K562 (cell line): ENCODE results near the gene STK26. TPM values are rescaled to one million over a fixed set of nuclear protein-coding genes. Genes with fewer than 3 reads are reported as not detected.
"Not testable (repeated sequence)": the region's sequence is repeated elsewhere in the genome, so short reads cannot be mapped to it uniquely, and the experiment has no call there.

Source experiments
- ATAC-seq: fragments of 200-7000 bp; cut with Tn5 transposase; 3 replicates; pipeline ENCODE4 v1.9.1; 2020; ENCODE audit warnings: moderate library complexity
- BruUV-seq: library from RNA; stranded (reverse); fragments of 400-500 nt; replicated peaks from 2 replicates; lab custom pipeline; 2021; lab: Mats Ljungman, UMichigan
- CTCF ChIA-PET: fragments of 300-600 bp; formaldehyde crosslinking; extraction: SDS; loops from one replicate; lab custom pipeline; 2021; ENCODE audit warnings: low intra/inter-chr PET ratio; lab: Yijun Ruan, JAX
- POLR2A ChIA-PET: fragments of 300-600, 350-650 bp; sonication (Branson Sonifier 250); formaldehyde crosslinking; extraction: SDS; loops from one replicate; lab custom pipeline; 2021; ENCODE audit warnings: antibody characterized with exemption, inconsistent platforms; lab: Yijun Ruan, JAX
- DNase-seq, 4 experiments: peaks; one replicate each; pipeline versions ENCODE4 v3.0.0 to v3.0.0-alpha.2; 2011 to 2018; ENCODE audit warnings: low spot score in 3 of 4, mixed read lengths in 3 of 4; ENCODE audit errors: extremely low read depth in 1 of 4
- FAIRE-seq: peaks from 2 replicates; lab custom pipeline; 2011; peaks lifted over from hg19 to GRCh38; lab: Jason Lieb, UNC
- H2AFZ ChIP-seq: 2 replicates; pipeline ENCODE4 v1.6.0; 2011; ENCODE audit warnings: low read depth, low read length, control low read depth, inconsistent platforms
- H3K27ac ChIP-seq: fragments of 200-600 bp; 3 replicates; pipeline ENCODE4 v1.8.0; 2011; ENCODE audit warnings: low read depth, mild to moderate bottlenecking, control low read depth, inconsistent platforms, low read length, moderate library complexity, mixed read lengths; ENCODE audit errors: extremely low read depth
- H3K27me3 ChIP-seq, 2 experiments: fragments of 300-600 bp in 1 of 2; 2 replicates in 1 of 2; 3 replicates in 1 of 2; pipeline versions ENCODE4 v1.6.0 to v1.8.0; 2011; ENCODE audit warnings: inconsistent platforms in 2 of 2, low read length in 2 of 2, mild to moderate bottlenecking in 1 of 2, mixed read lengths in 1 of 2, moderate library complexity in 1 of 2; ENCODE audit not compliant: control insufficient read depth in 2 of 2, insufficient read depth in 2 of 2
- H3K36me3 ChIP-seq: fragments of 300-600 bp; 3 replicates; pipeline ENCODE4 v1.8.0; 2011; ENCODE audit warnings: mild to moderate bottlenecking, low read length, inconsistent platforms; ENCODE audit not compliant: control insufficient read depth, insufficient read depth
- H3K4me1 ChIP-seq, 2 experiments: fragments of 200-600 bp in 1 of 2; replicated peaks in 1 of 2; 2 replicates in 1 of 2; 3 replicates in 1 of 2; pipeline versions ENCODE4 v1.5.1 to v1.8.0; 2011; ENCODE audit warnings: inconsistent platforms in 2 of 2, low read length in 2 of 2, mild to moderate bottlenecking in 1 of 2, mixed read lengths in 1 of 2, moderate library complexity in 1 of 2; ENCODE audit not compliant: control insufficient read depth in 2 of 2, insufficient read depth in 2 of 2
- H3K4me2 ChIP-seq: 2 replicates; pipeline ENCODE4 v1.6.1; 2011; ENCODE audit warnings: low read length, control low read depth, inconsistent platforms, mixed read lengths; ENCODE audit not compliant: insufficient read depth
- H3K4me3 ChIP-seq: fragments of 200-600 bp; sonication (generic), shearing (Covaris generic); 2 replicates; pipeline ENCODE4 v1.5.1; 2016; ENCODE audit warnings: control low read depth, inconsistent platforms
- H3K79me2 ChIP-seq: fragments of 200-600 bp; 3 replicates; pipeline ENCODE4 v1.8.0; 2011; ENCODE audit warnings: low read length, inconsistent platforms; ENCODE audit not compliant: control insufficient read depth, insufficient read depth
- H3K9ac ChIP-seq, 2 experiments: 2 replicates each; pipeline versions ENCODE4 v1.6.0 to v1.6.1; 2011; ENCODE audit warnings: low read depth in 2 of 2, low read length in 2 of 2, control low read depth in 1 of 2, inconsistent platforms in 1 of 2, mild to moderate bottlenecking in 1 of 2, mixed read lengths in 1 of 2; ENCODE audit not compliant: insufficient read depth in 1 of 2
- H3K9me1 ChIP-seq: one replicate; pipeline ENCODE4 v1.6.0; 2011; ENCODE audit warnings: inconsistent platforms, mild to moderate bottlenecking, low read length, moderate library complexity; ENCODE audit not compliant: control insufficient read depth, insufficient read depth
- H3K9me3 ChIP-seq: replicated peaks from 2 replicates; pipeline ENCODE4 v1.5.1; 2011; ENCODE audit warnings: low read depth, low read length, inconsistent platforms; ENCODE audit not compliant: control insufficient read depth, insufficient read depth
- H4K20me1 ChIP-seq: replicated peaks from 2 replicates; pipeline ENCODE4 v1.6.1; 2011; ENCODE audit warnings: low read length, inconsistent platforms, mixed read lengths; ENCODE audit not compliant: control insufficient read depth, insufficient read depth
- BCL6 ChIP-seq: fragments of 250-450 bp; sonication (Bioruptor Pico); IDR thresholded peaks from 2 replicates; pipeline ENCODE4 v1.4.0; 2020
- CXXC5 ChIP-seq: fragments of 250-450 bp; sonication (Bioruptor Pico); IDR thresholded peaks from 2 replicates; pipeline ENCODE4 v1.8.0; 2022; ENCODE audit warnings: inconsistent platforms, mild to moderate bottlenecking, moderate library complexity
- ESRRB ChIP-seq: fragments of 250-450 bp; sonication (Bioruptor Pico); IDR thresholded peaks from 2 replicates; pipeline ENCODE4 v1.5.0; 2020; ENCODE audit warnings: mild to moderate bottlenecking, moderate library complexity, borderline replicate concordance
- MCM2 ChIP-seq: fragments of 450-650 bp; IDR thresholded peaks from 2 replicates; pipeline ENCODE4 v1.6.1; 2017; ENCODE audit warnings: low read depth, mild to moderate bottlenecking
- MCM7 ChIP-seq, 2 experiments: fragments of 450-650 bp; IDR thresholded peaks; 2 replicates each; pipeline ENCODE4 v1.6.1; 2016 to 2018
- MXD1 ChIP-seq: fragments of 250-450 bp; sonication (Bioruptor Pico); IDR thresholded peaks from 2 replicates; pipeline ENCODE4 v1.8.0; 2021; ENCODE audit warnings: borderline replicate concordance, mild to moderate bottlenecking, moderate library complexity; ENCODE audit not compliant: poor library complexity, severe bottlenecking
- MYNN ChIP-seq, 2 experiments: sonication (generic); formaldehyde crosslinking in 1 of 2; IDR thresholded peaks; 2 replicates each; pipeline versions ENCODE4 v1.5.0 to v1.6.1; 2016 to 2020; ENCODE audit warnings: antibody characterized with exemption in 1 of 2, missing genetic modification reagents in 1 of 2
- NCOA2 ChIP-seq, 2 experiments: fragments of 450-650 bp; IDR thresholded peaks; 2 replicates each; pipeline ENCODE4 v1.6.1; 2018; ENCODE audit warnings: mild to moderate bottlenecking in 2 of 2, moderate library complexity in 1 of 2; ENCODE audit not compliant: partially characterized antibody in 2 of 2
- PATZ1 ChIP-seq: fragments of 250-450 bp; sonication (Bioruptor Pico); IDR thresholded peaks from 2 replicates; pipeline ENCODE4 v1.5.0; 2020; ENCODE audit warnings: mild to moderate bottlenecking, borderline replicate concordance
- PRPF4 ChIP-seq: fragments of 200-400 bp; formaldehyde crosslinking; IDR thresholded peaks from one replicate; pipeline ENCODE4 v1.6.1; 2017; ENCODE audit warnings: low read length, low read depth, mild to moderate bottlenecking; ENCODE audit not compliant: insufficient read depth, poor library complexity, severe bottlenecking
- RBM17 ChIP-seq: fragments of 200-400 bp; formaldehyde crosslinking; IDR thresholded peaks from 2 replicates; pipeline ENCODE4 v1.6.1; 2017; ENCODE audit warnings: low read depth, mild to moderate bottlenecking, low read length, borderline replicate concordance
- TCFL5 ChIP-seq: fragments of 250-450 bp; sonication (Bioruptor Pico); conservative IDR thresholded peaks from 2 replicates; pipeline ENCODE4 v1.6.1; 2021; ENCODE audit warnings: mild to moderate bottlenecking, moderate library complexity, matching md5 sums
- ZKSCAN3 ChIP-seq: fragments of 250-450 bp; sonication (Bioruptor Pico); IDR thresholded peaks from 2 replicates; pipeline ENCODE4 v1.4.0; 2020
- ZNF146 ChIP-seq: IDR thresholded peaks from one replicate; pipeline ENCODE4 v1.6.1; 2018; ENCODE audit warnings: missing compliant biosample characterization; ENCODE audit not compliant: unreplicated experiment
- ZNF41 ChIP-seq: fragments of 250-450 bp; sonication (Bioruptor Pico); conservative IDR thresholded peaks from 2 replicates; pipeline ENCODE4 v1.4.0; 2020; ENCODE audit warnings: mild to moderate bottlenecking
- WGBS: fragments of 100-300 bp; shearing (Covaris generic); methylation state at CpG from one replicate; pipeline ENCODE4 v1.1.6; 2016; ENCODE audit warnings: low coverage, mixed read lengths; ENCODE audit not compliant: insufficient coverage; ENCODE audit errors: missing lambda C conversion rate; 5-methylcytosine and 5-hydroxymethylcytosine counted together
- in situ Hi-C: fragments of 300-500 bp; cut with MboI; formaldehyde crosslinking; loops from 4 replicates; pipeline ENCODE4 v1.15.0; 2018; ENCODE audit warnings: inconsistent platforms, mixed read lengths
- intact Hi-C: fragments of 100-400 bp; cut with micrococcal nuclease; formaldehyde crosslinking; loops from 2 replicates; pipeline ENCODE4 v1.14.2; 2022
- polyA plus RNA-seq, 8 experiments: library from polyadenylated mRNA; depleted of rRNA in 4 of 8; stranded (reverse) in 5 of 8; unstranded in 3 of 8; fragments of >200 nt; fragmentation: Nextera tagmentation in 2 of 8; fragmentation: Illumina TruSeq in 1 of 8; extraction: Ambion mirVana in 2 of 8; extraction: Trizol in 1 of 8; gene quantifications; 2 replicates each; pipeline versions ENCODE4 v1.2.1 to v1.2.3, GENCODE V29; 2011 to 2014; ENCODE audit warnings: inconsistent platforms in 1 of 8, missing spikeins in 1 of 8
- total RNA-seq, 7 experiments: library from RNA; depleted of rRNA in 6 of 7; stranded (reverse); fragments of >200 nt in 6 of 7; fragmentation: Illumina TruSeq in 2 of 7; extraction: Trizol in 2 of 7; gene quantifications; 2 replicates each; pipeline versions ENCODE4 v1.2.1 to v1.2.3, GENCODE V29; 2011 to 2021; ENCODE audit warnings: low replicate concordance in 1 of 7

STK26 gene
- total and polyA plus RNA-seq, 9 of the 15 experiments (the other 6 are each of a cell fraction or from before 2014, with no cell fraction given) = 28.1 to 72.9 (median 50.1) TPM

DNA sequence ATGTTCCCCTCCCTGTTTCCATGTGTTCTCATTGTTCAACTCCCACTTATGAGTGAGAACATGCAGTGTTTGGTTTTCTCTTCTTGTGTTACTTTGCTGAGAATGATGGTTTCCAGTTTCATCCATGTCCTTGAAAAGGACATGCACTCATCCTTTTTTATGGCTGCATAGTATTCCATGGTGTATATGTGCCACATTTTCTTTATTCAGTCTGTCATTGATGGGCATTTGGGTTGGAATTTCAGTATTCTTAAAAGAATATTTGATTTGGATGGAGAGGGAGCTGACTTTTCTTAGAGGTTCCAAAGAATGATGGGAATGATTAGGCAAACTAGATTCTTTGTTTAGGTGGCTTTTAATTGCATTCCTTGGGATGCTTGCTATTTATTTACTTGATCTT lies 28.7 kb downstream of the STK26 start:
- BruUV-seq, POLR2A ChIA-PET: not testable (repeated sequence)

DNA sequence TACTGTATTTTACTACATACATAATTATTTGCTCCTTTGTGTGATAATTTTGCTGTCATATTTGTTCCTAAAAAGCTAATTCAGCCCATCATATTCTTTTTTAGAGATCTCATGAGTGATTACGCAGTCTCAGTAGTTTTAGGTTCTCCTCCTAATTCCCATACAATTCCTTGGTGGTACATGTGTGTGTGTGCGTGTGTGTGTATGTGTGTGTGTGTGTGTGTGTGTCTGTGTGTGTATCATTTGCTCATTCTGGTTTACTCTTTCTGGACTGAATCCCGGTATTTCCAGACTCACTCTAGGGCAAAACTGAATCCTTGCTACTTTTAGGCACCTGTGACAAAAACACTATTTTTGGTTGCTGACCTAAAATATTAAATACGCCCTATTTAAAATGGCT lies 34.9 kb downstream of the STK26 start:
- WGBS = 86% methylated on average over 4 of the region's 4 CpGs
- H3K9me3 ChIP-seq = no peaks in the 10 kb centered on the region
- intact Hi-C loops = no loop called here
- H3K79me2 ChIP-seq = peaks cover 48% of the 10 kb centered on the region
- peaks cover 66% of the 10 kb centered on the region for H3K36me3 ChIP-seq
- FAIRE-seq (no peak), ATAC-seq (no peak), DNase-seq (no peak)
- H3K4me1 ChIP-seq = no peaks in the 10 kb centered on the region
- ChIA-PET POLR2A (interaction anchor here (1.6 kb wide), 1 partner anchor 9 kb away, joined by 7 read pairs; no protein-coding TSS in a partner anchor), CTCF (no interaction called here)
- H3K9ac ChIP-seq = no peak overlapping the region
- no TSS peak for BruUV-seq
- H3K9me1 ChIP-seq = no peaks in the 10 kb centered on the region
- no peak overlapping the region for H3K4me3 ChIP-seq
- no peak overlapping the region for H2AFZ ChIP-seq
- H4K20me1 ChIP-seq = 0 out of 2 replicates have a peak, but pooled peaks cover 4% of the 10 kb centered on the region
- no peaks in the 10 kb centered on the region for H3K27me3 ChIP-seq
- in situ Hi-C loops = no loop called here
- no peak overlapping the region for H3K27ac ChIP-seq
- H3K4me2 ChIP-seq = no peak overlapping the region
- TF ChIP-seq RBM17 = no peak
- no peak for TF ChIP-seq BCL6 (CRISPR knock-in tag)
- no peak for TF ChIP-seq ZNF41
- no peak for TF ChIP-seq PRPF4
- no peak for TF ChIP-seq MYNN (IDR thresholded peaks at IDR 0.05)
- TF ChIP-seq MYNN (CRISPR knock-in tag; IDR thresholded peaks at IDR 0.05) = no peak
- TF ChIP-seq MCM7 (IDR thresholded peaks at IDR 0.05) = no peak
- no peak for TF ChIP-seq MCM2
- TF ChIP-seq CXXC5 (CRISPR knock-in tag) = no peak
- TF ChIP-seq ZKSCAN3 = no peak
- TF ChIP-seq PATZ1 = no peak
- TF ChIP-seq NCOA2 (IDR thresholded peaks at IDR 0.05; ENCODE audit: partially characterized antibody in 2 of 2) = no peak
- TF ChIP-seq MXD1 (CRISPR knock-in tag) = no peak
- no peak for TF ChIP-seq ESRRB (CRISPR knock-in tag)
- TF ChIP-seq TCFL5 (CRISPR knock-in tag) = no peak

More for the DNA sequence above, 28.7 kb downstream of the STK26 start:
- peak; percentile 45 for TF ChIP-seq ZNF146 (CRISPR knock-in tag)
- TF ChIP-seq, all 486 proteins: peak for 1; not testable (repeated sequence) for 485
- Histone ChIP-seq H3K79me2 (peaks cover 89% of the 10 kb centered on the region), H3K36me3 (peaks cover 35% of the 10 kb centered on the region; the same call in 2 of the 3 replicates)
- H3K9me1 ChIP-seq, H3K9me3 ChIP-seq, H3K27ac ChIP-seq, ATAC-seq, in situ Hi-C loops, DNase-seq, H3K4me1 ChIP-seq, H3K4me2 ChIP-seq, H3K4me3 ChIP-seq, H2AFZ ChIP-seq, H3K9ac ChIP-seq, intact Hi-C loops, H3K27me3 ChIP-seq, H4K20me1 ChIP-seq, CTCF ChIA-PET, FAIRE-seq: not testable (repeated sequence)
